K562 (cell line): ENCODE data around the gene LANCL1.

Source experiments
- CTCF ChIP-seq, 3 experiments: IDR thresholded peaks in 2 of 3; conservative IDR thresholded peaks in 1 of 3; 2 replicates each; pipeline ENCODE4 v1.5.1; 2011 to 2012; ENCODE audit warnings: low read length in 3 of 3, mild to moderate bottlenecking in 3 of 3, control low read depth in 2 of 3, improper control_type of control experiment in 1 of 3, inconsistent platforms in 1 of 3, low read depth in 1 of 3, mixed read lengths in 1 of 3, moderate library complexity in 1 of 3; ENCODE audit not compliant: insufficient read depth in 2 of 3
- FOS ChIP-seq: IDR thresholded peaks from 3 replicates; pipeline ENCODE4 v1.6.1; 2011; ENCODE audit not compliant: insufficient read length; ENCODE audit errors: extremely low read depth
- LEF1 ChIP-seq: fragments of 450-650 bp; IDR thresholded peaks from 2 replicates; pipeline ENCODE4 v1.6.1; 2016; ENCODE audit warnings: mild to moderate bottlenecking
- RAD21 ChIP-seq, 2 experiments: fragments of 250-450 bp in 1 of 2; fragments of 450-650 bp in 1 of 2; sonication (Bioruptor Pico) in 1 of 2; formaldehyde crosslinking in 1 of 2; IDR thresholded peaks in 1 of 2; conservative IDR thresholded peaks in 1 of 2; 2 replicates each; pipeline versions ENCODE4 v1.4.0 to v1.8.0; 2020 to 2022; ENCODE audit warnings: mild to moderate bottlenecking in 2 of 2, moderate library complexity in 1 of 2
- SFPQ ChIP-seq: fragments of 200-400 bp; formaldehyde crosslinking; IDR thresholded peaks from 2 replicates; pipeline ENCODE4 v1.6.1; 2017; ENCODE audit warnings: mild to moderate bottlenecking, low read depth, low read length, moderate library complexity
- ZNF699 ChIP-seq: fragments of 250-450 bp; sonication (Bioruptor Pico); IDR thresholded peaks from 2 replicates; pipeline ENCODE4 v1.8.0; 2021; ENCODE audit warnings: mild to moderate bottlenecking, moderate library complexity; ENCODE audit not compliant: insufficient replicate concordance

- TF ChIP-seq ZNF699 (CRISPR knock-in tag) = no peak
- no peak for TF ChIP-seq SFPQ
- no peak for TF ChIP-seq FOS
- no peak for TF ChIP-seq RAD21 (CRISPR knock-in tag; conservative IDR thresholded peaks at IDR 0.05 in 1 of 2, IDR thresholded peaks at IDR 0.05 in 1 of 2)
- no peak for TF ChIP-seq LEF1
- no peak for TF ChIP-seq CTCF (IDR thresholded peaks at IDR 0.05 in 2 of 3, conservative IDR thresholded peaks at IDR 0.05 in 1 of 3; ENCODE audit: insufficient read depth in 2 of 3, low read depth in 1 of 3, low read length in 3 of 3)
Measured at GRCh38 chr2:210421916-210422315, 54.6 kb downstream of the LANCL1 start.
